ENCODE measurements around the gene EFNA5.
A peak's percentile ranks its signal among the peaks of the same experiment; 100 is the strongest.

Gene EFNA5

DNA sequence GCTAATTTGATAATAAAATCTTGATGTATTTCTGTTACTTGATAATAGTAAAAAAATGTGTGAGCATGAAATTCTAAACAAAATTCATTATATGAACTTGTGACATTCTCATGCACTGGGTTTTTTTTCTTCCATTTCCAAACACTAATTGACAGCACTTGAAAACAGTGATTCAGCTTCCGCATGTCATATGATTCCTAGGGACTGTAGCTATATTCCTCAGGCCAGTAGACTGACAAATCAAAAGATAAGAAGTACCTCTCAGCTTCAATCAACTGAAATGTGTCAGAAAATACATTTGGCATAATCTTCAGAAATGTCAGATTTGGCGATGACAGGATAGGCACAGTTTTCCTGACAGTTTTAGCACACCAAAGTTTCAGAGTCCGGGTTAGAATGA, 52.5 kb downstream of the EFNA5 start:
- ATAC-seq = peak; percentile 49
- peak; percentile 22; the same call in 1 of the 2 replicates for TF ChIP-seq ISL1 (CRISPR knock-in tag; IDR thresholded peaks at IDR 0.05)
- TF ChIP-seq ZC3H10 (CRISPR knock-in tag; IDR thresholded peaks at IDR 0.05) = no peak

DNA sequence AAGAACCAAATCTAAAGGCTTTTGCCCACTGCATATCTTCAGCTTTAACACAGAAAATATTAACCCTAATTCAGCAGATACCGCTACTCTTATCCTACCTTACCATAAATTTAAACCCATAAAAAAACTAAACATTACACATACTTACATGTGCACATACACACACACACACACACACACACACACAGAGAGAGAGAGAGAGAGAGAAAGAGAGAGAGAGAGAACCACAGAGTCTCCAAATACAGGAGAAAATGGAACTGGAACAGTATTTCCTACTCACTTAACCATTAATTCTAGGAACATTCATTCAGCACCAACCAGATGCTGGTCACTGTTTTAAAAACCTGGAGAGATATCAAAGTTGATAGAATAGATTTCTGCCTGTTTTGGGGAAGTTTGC, 53.7 kb downstream of the EFNA5 start:
- ATAC-seq = no peak
- TF ChIP-seq, protein P1, sequence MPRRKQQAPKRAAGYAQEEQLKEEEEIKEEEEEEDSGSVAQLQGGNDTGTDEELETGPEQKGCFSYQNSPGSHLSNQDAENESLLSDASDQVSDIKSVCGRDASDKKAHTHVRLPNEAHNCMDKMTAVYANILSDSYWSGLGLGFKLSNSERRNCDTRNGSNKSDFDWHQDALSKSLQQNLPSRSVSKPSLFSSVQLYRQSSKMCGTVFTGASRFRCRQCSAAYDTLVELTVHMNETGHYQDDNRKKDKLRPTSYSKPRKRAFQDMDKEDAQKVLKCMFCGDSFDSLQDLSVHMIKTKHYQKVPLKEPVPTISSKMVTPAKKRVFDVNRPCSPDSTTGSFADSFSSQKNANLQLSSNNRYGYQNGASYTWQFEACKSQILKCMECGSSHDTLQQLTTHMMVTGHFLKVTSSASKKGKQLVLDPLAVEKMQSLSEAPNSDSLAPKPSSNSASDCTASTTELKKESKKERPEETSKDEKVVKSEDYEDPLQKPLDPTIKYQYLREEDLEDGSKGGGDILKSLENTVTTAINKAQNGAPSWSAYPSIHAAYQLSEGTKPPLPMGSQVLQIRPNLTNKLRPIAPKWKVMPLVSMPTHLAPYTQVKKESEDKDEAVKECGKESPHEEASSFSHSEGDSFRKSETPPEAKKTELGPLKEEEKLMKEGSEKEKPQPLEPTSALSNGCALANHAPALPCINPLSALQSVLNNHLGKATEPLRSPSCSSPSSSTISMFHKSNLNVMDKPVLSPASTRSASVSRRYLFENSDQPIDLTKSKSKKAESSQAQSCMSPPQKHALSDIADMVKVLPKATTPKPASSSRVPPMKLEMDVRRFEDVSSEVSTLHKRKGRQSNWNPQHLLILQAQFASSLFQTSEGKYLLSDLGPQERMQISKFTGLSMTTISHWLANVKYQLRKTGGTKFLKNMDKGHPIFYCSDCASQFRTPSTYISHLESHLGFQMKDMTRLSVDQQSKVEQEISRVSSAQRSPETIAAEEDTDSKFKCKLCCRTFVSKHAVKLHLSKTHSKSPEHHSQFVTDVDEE (CRISPR knock-in tag; IDR thresholded peaks at IDR 0.05) = no peak
- TF ChIP-seq BACH2 (CRISPR knock-in tag; IDR thresholded peaks at IDR 0.05; ENCODE audit: borderline replicate concordance) (no peak), ZC3H10 (CRISPR knock-in tag; IDR thresholded peaks at IDR 0.05) (no peak)

DNA sequence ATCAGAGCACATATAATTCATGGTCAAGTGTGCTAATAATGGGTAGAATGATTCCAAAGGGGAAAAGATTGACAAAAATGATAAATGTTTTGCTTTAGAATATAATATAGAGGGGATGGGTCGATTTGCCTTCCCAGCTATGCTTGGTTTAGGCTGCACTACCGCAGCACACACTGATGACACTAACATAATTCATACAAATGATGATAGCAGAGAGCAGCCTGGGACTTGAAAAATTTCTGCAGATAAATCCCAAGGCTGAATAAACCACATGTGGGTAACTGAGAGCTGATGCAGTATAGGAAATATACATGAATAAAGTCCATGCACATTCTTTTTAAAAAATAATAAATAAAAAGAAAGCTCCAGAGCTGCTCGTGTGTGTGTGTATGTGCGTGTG, 54.5 kb downstream of the EFNA5 start:
- TF ChIP-seq PPARA (CRISPR knock-in tag; IDR thresholded peaks at IDR 0.05; ENCODE audit: borderline replicate concordance) = no peak
- no peak for TF ChIP-seq GLIS3 (CRISPR knock-in tag; IDR thresholded peaks at IDR 0.05)
- no peak for TF ChIP-seq TOX (CRISPR knock-in tag; IDR thresholded peaks at IDR 0.05; ENCODE audit: borderline replicate concordance)
- TF ChIP-seq OSR1 (CRISPR knock-in tag; IDR thresholded peaks at IDR 0.05) = no peak
- TF ChIP-seq CSDC2 (CRISPR knock-in tag; IDR thresholded peaks at IDR 0.05) = no peak
- TF ChIP-seq ZFP3 (CRISPR knock-in tag; IDR thresholded peaks at IDR 0.05) = no peak
- TF ChIP-seq, protein P2, sequence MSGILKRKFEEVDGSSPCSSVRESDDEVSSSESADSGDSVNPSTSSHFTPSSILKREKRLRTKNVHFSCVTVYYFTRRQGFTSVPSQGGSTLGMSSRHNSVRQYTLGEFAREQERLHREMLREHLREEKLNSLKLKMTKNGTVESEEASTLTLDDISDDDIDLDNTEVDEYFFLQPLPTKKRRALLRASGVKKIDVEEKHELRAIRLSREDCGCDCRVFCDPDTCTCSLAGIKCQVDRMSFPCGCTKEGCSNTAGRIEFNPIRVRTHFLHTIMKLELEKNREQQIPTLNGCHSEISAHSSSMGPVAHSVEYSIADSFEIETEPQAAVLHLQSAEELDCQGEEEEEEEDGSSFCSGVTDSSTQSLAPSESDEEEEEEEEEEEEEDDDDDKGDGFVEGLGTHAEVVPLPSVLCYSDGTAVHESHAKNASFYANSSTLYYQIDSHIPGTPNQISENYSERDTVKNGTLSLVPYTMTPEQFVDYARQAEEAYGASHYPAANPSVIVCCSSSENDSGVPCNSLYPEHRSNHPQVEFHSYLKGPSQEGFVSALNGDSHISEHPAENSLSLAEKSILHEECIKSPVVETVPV (CRISPR knock-in tag; IDR thresholded peaks at IDR 0.05) = no peak
- no peak for TF ChIP-seq ARNTL (CRISPR knock-in tag; IDR thresholded peaks at IDR 0.05; ENCODE audit: borderline replicate concordance, low read depth)
- TF ChIP-seq ZNF565 (CRISPR knock-in tag; conservative IDR thresholded peaks at IDR 0.05; ENCODE audit: low read depth) = no peak
- TF ChIP-seq ISL1 (CRISPR knock-in tag; IDR thresholded peaks at IDR 0.05) = no peak
- TF ChIP-seq, protein P3, sequence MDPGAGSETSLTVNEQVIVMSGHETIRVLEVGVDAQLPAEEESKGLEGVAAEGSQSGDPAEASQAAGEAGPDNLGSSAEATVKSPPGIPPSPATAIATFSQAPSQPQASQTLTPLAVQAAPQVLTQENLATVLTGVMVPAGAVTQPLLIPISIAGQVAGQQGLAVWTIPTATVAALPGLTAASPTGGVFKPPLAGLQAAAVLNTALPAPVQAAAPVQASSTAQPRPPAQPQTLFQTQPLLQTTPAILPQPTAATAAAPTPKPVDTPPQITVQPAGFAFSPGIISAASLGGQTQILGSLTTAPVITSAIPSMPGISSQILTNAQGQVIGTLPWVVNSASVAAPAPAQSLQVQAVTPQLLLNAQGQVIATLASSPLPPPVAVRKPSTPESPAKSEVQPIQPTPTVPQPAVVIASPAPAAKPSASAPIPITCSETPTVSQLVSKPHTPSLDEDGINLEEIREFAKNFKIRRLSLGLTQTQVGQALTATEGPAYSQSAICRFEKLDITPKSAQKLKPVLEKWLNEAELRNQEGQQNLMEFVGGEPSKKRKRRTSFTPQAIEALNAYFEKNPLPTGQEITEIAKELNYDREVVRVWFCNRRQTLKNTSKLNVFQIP (CRISPR knock-in tag; IDR thresholded peaks at IDR 0.05; ENCODE audit: borderline replicate concordance, low read depth) = no peak
- 0 out of 3 replicates have a peak, but pooled peaks have one; percentile 32 for ATAC-seq

DNA sequence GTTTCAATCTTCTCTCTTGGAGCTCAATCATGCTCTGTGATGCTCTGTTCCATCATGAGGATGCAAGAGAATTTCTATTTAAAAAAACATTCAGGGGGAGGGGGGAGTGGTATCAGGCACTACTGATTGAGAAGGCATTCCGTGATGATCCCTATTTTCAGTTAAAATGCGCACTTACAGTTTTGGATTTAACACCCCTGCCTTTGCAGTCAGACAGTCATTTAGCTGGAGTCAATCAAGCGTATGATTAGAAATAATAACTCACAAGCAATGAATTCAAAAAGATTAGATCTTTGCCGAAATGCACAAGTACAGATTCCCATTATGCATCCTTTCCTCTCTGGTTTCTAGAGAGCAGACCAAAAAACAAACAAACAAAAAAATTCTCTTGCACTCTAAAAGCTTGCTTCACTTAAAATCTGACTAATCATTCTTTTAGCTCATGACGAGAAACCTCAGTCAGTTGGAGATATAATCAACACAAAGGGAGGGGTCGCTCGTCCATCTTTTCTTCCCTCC, 55.4 kb downstream of the EFNA5 start:
- TF ChIP-seq ISL1 (CRISPR knock-in tag; IDR thresholded peaks at IDR 0.05) (0 out of 2 replicates have a peak, but pooled peaks have one; percentile 23), RARB (CRISPR knock-in tag; IDR thresholded peaks at IDR 0.05) (no peak)
- ATAC-seq = no peak; the same call in 2 of the 3 replicates

DNA sequence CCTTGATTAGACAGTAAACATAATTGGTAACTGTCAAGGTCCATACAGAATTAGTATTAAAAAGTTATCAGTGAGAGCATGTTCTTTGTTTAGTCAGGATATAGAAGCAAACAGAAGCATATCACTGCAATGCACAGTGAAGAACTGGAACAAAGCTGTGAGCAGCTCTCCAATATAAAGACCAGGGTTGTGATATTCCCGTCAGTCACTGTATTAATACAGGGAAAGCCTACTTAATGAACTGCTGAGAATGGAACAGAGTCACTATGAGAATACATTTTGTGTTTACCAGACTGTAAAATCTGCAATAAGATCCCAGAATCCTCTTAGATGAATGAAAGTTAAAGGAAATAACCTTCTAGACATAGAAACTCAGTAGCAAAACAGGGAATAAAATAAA, 58.2 kb downstream of the EFNA5 start:
- ATAC-seq = no peak
- TF ChIP-seq ZNF565 (CRISPR knock-in tag; conservative IDR thresholded peaks at IDR 0.05; ENCODE audit: low read depth) (no peak), ZNF70 (CRISPR knock-in tag; IDR thresholded peaks at IDR 0.05) (no peak), ZC3H10 (CRISPR knock-in tag; IDR thresholded peaks at IDR 0.05) (no peak), RARB (CRISPR knock-in tag; IDR thresholded peaks at IDR 0.05) (no peak), ISL1 (CRISPR knock-in tag; IDR thresholded peaks at IDR 0.05) (no peak), PPARA (CRISPR knock-in tag; IDR thresholded peaks at IDR 0.05; ENCODE audit: borderline replicate concordance) (no peak), ZFP3 (CRISPR knock-in tag; IDR thresholded peaks at IDR 0.05) (no peak), GLIS3 (CRISPR knock-in tag; IDR thresholded peaks at IDR 0.05) (no peak), ESRRG (CRISPR knock-in tag; IDR thresholded peaks at IDR 0.05) (no peak), OSR1 (CRISPR knock-in tag; IDR thresholded peaks at IDR 0.05) (no peak), ZNF8 (CRISPR knock-in tag; IDR thresholded peaks at IDR 0.05) (no peak), ARNTL (CRISPR knock-in tag; IDR thresholded peaks at IDR 0.05; ENCODE audit: borderline replicate concordance, low read depth) (no peak), CSDC2 (CRISPR knock-in tag; IDR thresholded peaks at IDR 0.05) (no peak), SNAI2 (CRISPR knock-in tag; IDR thresholded peaks at IDR 0.05) (no peak)
- TF ChIP-seq, protein P2 (CRISPR knock-in tag; IDR thresholded peaks at IDR 0.05) = no peak
- TF ChIP-seq, protein P3 (CRISPR knock-in tag; IDR thresholded peaks at IDR 0.05; ENCODE audit: borderline replicate concordance, low read depth) = no peak
- TF ChIP-seq, protein P1 (CRISPR knock-in tag; IDR thresholded peaks at IDR 0.05) = no peak
